Measurements from ENCODE around the gene RFX5.
"Not testable (repeated sequence)": the region's sequence is repeated elsewhere in the genome, so short reads cannot be mapped to it uniquely, and the experiment has no call there.

Gene RFX5

DNA sequence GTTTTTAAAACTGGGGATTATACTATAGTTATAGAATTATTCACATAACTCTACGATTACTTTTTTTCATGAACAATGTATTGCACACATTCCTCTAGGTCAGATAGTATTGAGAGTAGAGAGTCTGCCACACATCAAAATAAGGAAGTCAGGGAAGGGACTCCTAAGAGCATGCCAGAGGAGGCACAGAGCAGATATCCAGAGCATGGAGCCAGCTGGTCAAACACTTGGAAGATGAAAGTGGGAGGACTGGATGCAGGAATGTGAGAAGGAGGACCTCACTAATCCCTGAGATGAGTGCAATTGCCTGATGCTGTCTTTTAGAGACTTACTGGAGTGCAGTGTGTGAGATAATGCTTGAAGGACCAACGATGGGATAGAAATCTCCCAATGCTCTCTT lies 9.6 kb upstream of the RFX5 start:
- Histone ChIP-seq H2AK5ac (ENCODE audit: low read length, severe bottlenecking) (no peak overlapping the region), H3K4me2 (ENCODE audit: low read length, poor library complexity, severe bottlenecking) (no peak overlapping the region), H2BK5ac (ENCODE audit: low read depth, low read length, poor library complexity, severe bottlenecking) (no peak overlapping the region), H3K27ac (ENCODE audit: low read length, poor library complexity, severe bottlenecking) (no peak overlapping the region), H3K36me3 (ENCODE audit: control insufficient read depth in 1 of 2, insufficient read depth in 2 of 2, low read depth in 1 of 2, low read length in 2 of 2) (no peaks in the 10 kb centered on the region), H3K4me3 (ENCODE audit: insufficient read depth in 1 of 2, low read depth in 1 of 2, low read length in 2 of 2) (no peak overlapping the region), H3K18ac (ENCODE audit: low read depth in 1 of 2, low read length in 2 of 2) (no peak overlapping the region), H3K14ac (ENCODE audit: low read length in 2 of 2) (no peak overlapping the region), H4K91ac (ENCODE audit: low read length) (no peak overlapping the region), H3K9me3 (ENCODE audit: control insufficient read depth, low read length) (no peaks in the 10 kb centered on the region), H3K27me3 (ENCODE audit: control insufficient read depth in 1 of 2, insufficient read depth in 1 of 2, low read length in 2 of 2) (no peaks in the 10 kb centered on the region), H2AFZ (ENCODE audit: low read depth, low read length) (no peak overlapping the region), H4K8ac (ENCODE audit: low read length) (no peak overlapping the region), H2BK120ac (ENCODE audit: low read depth, low read length) (no peak overlapping the region), H3K9ac (ENCODE audit: low read length) (no peak overlapping the region), H3K4ac (ENCODE audit: low read depth in 1 of 2, low read length in 2 of 2) (no peak overlapping the region), H2BK12ac (ENCODE audit: low read length in 2 of 2) (no peak overlapping the region), H3K23ac (ENCODE audit: low read length in 2 of 2) (no peak overlapping the region), H3K79me1 (replicated peaks; ENCODE audit: low read length, poor library complexity, severe bottlenecking) (no peaks in the 10 kb centered on the region), H3K4me1 (ENCODE audit: control insufficient read depth, insufficient read depth, low read depth, low read length) (no peaks in the 10 kb centered on the region), H2BK15ac (ENCODE audit: low read depth, poor library complexity, severe bottlenecking) (no peak overlapping the region)
- no CpG with 5 or more reads among the region's 2 CpGs for WGBS
- no peak for DNase-seq

DNA sequence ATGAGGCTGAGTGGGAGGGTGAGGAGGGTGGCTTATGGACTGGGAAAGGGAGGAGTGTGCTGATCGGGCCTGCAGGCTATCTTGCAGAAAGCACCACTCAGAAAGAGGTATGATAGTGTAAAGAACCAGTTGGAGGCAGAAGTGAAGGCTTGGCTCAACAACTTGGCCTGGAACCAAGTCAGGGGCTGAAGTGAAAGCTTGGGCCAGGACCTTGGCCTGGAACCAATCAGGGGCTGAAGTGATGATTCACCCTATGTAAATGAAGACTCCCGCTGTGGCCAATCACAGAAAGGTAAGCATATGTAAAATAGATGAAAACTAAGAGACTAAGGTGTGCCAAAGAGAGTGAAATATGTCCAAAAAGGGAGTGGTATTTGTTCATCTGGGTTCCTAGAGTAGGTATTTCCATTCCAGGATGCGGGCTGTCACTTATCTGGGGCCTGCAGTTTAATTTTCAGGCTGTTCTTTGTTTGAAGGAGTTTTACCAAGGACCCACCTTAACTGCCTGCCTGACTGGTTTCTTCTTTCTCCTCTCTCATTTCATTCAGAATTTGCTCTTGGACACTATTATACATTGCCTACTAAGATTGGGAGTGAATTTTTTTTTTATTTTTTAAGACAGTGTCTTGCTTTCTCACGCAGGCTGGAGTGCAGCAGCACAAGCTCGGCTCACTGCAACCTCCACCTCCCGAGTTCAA lies 5.1 kb upstream of the RFX5 start:
- H3K79me1 ChIP-seq (replicated peaks; ENCODE audit: low read length, poor library complexity, severe bottlenecking), result no peaks in the 10 kb centered on the region
- DNase-seq, result peak; percentile 47
- no peak overlapping the region for H2BK12ac ChIP-seq (ENCODE audit: low read length in 2 of 2)
- no peaks in the 10 kb centered on the region for H3K9me3 ChIP-seq (ENCODE audit: control insufficient read depth, low read length)
- 91% methylated on average over 6 of the region's 6 CpGs for WGBS
- no peak overlapping the region for H3K4ac ChIP-seq (ENCODE audit: low read depth in 1 of 2, low read length in 2 of 2)
- no peak overlapping the region for H2AK5ac ChIP-seq (ENCODE audit: low read length, severe bottlenecking)
- H3K27me3 ChIP-seq (ENCODE audit: control insufficient read depth in 1 of 2, insufficient read depth in 1 of 2, low read length in 2 of 2), result no peaks in the 10 kb centered on the region
- no peak overlapping the region for H3K4me2 ChIP-seq (ENCODE audit: low read length, poor library complexity, severe bottlenecking)
- no peak overlapping the region for H4K8ac ChIP-seq (ENCODE audit: low read length)
- H2BK15ac ChIP-seq (ENCODE audit: low read depth, poor library complexity, severe bottlenecking), result no peak overlapping the region
- no peak overlapping the region for H3K23ac ChIP-seq (ENCODE audit: low read length in 2 of 2)
- H2BK120ac ChIP-seq (ENCODE audit: low read depth, low read length), result no peak overlapping the region
- no peaks in the 10 kb centered on the region for H3K36me3 ChIP-seq (ENCODE audit: control insufficient read depth in 1 of 2, insufficient read depth in 2 of 2, low read depth in 1 of 2, low read length in 2 of 2)
- H3K9ac ChIP-seq (ENCODE audit: low read length), result no peak overlapping the region
- no peak overlapping the region for H4K91ac ChIP-seq (ENCODE audit: low read length)
- no peaks in the 10 kb centered on the region for H3K4me1 ChIP-seq (ENCODE audit: control insufficient read depth, insufficient read depth, low read depth, low read length)
- H3K4me3 ChIP-seq (ENCODE audit: insufficient read depth in 1 of 2, low read depth in 1 of 2, low read length in 2 of 2), result no peak overlapping the region
- H2AFZ ChIP-seq (ENCODE audit: low read depth, low read length), result no peak overlapping the region
- no peak overlapping the region for H3K27ac ChIP-seq (ENCODE audit: low read length, poor library complexity, severe bottlenecking)
- H3K14ac ChIP-seq (ENCODE audit: low read length in 2 of 2), result no peak overlapping the region
- no peak overlapping the region for H3K18ac ChIP-seq (ENCODE audit: low read depth in 1 of 2, low read length in 2 of 2)
- no peak overlapping the region for H2BK5ac ChIP-seq (ENCODE audit: low read depth, low read length, poor library complexity, severe bottlenecking)

DNA sequence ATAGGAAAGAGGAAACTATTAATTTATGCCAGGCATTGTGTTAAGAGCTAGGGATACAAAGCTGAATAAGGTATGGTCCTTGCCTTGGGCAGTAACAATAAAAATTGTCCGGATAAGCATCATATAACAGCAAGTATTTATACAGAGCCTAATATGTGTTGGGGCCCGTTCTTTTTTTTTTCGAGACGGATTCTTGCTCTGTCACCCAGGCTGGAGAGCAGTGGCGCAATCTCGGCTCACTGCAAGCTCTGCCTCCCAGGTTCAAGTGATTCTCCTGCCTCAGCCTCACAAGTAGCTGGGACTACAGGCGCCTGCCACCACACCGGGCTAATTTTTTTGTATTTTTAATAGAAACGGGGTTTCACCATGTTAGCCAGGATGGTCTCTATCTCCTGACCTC lies 3.3 kb upstream of the RFX5 start:
- H4K91ac ChIP-seq (ENCODE audit: low read length); H3K18ac ChIP-seq (ENCODE audit: low read depth in 1 of 2, low read length in 2 of 2); H2BK120ac ChIP-seq (ENCODE audit: low read depth, low read length); H3K4me2 ChIP-seq (ENCODE audit: low read length, poor library complexity, severe bottlenecking); H3K23ac ChIP-seq (ENCODE audit: low read length in 2 of 2); H2AFZ ChIP-seq (ENCODE audit: low read depth, low read length); H2BK5ac ChIP-seq (ENCODE audit: low read depth, low read length, poor library complexity, severe bottlenecking); H3K27me3 ChIP-seq (ENCODE audit: control insufficient read depth in 1 of 2, insufficient read depth in 1 of 2, low read length in 2 of 2); H3K4me3 ChIP-seq (ENCODE audit: insufficient read depth in 1 of 2, low read depth in 1 of 2, low read length in 2 of 2); H2BK15ac ChIP-seq (ENCODE audit: low read depth, poor library complexity, severe bottlenecking); H3K4me1 ChIP-seq (ENCODE audit: control insufficient read depth, insufficient read depth, low read depth, low read length); H3K27ac ChIP-seq (ENCODE audit: low read length, poor library complexity, severe bottlenecking); H3K9me3 ChIP-seq (ENCODE audit: control insufficient read depth, low read length); DNase-seq; H3K9ac ChIP-seq (ENCODE audit: low read length); H3K14ac ChIP-seq (ENCODE audit: low read length in 2 of 2); H2BK12ac ChIP-seq (ENCODE audit: low read length in 2 of 2); H2AK5ac ChIP-seq (ENCODE audit: low read length, severe bottlenecking); H3K4ac ChIP-seq (ENCODE audit: low read depth in 1 of 2, low read length in 2 of 2); H4K8ac ChIP-seq (ENCODE audit: low read length); H3K36me3 ChIP-seq (ENCODE audit: control insufficient read depth in 1 of 2, insufficient read depth in 2 of 2, low read depth in 1 of 2, low read length in 2 of 2): not testable (repeated sequence)
- 96% methylated on average over 9 of the region's 9 CpGs for WGBS
- H3K79me1 ChIP-seq (replicated peaks; ENCODE audit: low read length, poor library complexity, severe bottlenecking), result peaks cover 11% of the 10 kb centered on the region

DNA sequence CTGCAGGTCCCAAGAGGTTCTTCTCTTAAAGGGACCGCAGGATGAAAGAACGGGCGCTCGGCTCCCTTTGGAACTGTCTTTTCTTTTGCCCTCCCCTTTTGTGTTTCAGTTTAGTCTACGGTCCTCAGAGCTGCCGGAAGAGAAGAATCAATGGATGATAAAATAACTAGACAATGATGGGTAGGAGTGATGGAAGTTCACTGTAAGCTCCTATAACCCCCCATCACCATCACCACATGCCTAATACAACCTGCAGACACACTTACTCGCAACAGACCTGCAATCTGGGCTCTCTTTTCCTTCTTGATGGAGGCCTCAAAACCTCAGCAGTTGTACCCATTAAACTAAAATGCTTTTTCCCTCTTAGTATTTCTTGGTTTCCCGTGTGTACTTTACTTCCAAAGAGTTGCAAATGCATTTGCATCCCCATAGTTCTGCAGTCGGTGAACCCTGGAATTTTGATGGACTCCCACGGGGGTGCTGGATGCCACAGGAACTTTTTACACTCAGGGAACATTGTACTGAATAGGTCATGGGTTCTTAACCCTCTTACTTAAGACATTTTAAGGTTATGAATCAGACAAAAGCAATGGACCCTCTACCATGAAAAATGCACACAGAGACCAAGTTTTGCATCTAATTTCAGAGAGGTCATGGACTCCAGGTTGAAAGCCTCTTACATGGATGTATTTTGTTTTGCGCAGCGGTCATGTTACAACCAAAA lies 633 bp upstream of the RFX5 start:
- Histone ChIP-seq H3K4me2 (ENCODE audit: low read length, poor library complexity, severe bottlenecking) (peak overlapping the region; percentile 72), H3K4ac (ENCODE audit: low read depth in 1 of 2, low read length in 2 of 2) (peak overlapping the region in 1 of 2 experiments; percentile 17), H2BK12ac (ENCODE audit: low read length in 2 of 2) (peak overlapping the region; percentile 8 to 72), H3K27me3 (ENCODE audit: control insufficient read depth in 1 of 2, insufficient read depth in 1 of 2, low read length in 2 of 2) (no peaks in the 10 kb centered on the region), H3K79me1 (replicated peaks; ENCODE audit: low read length, poor library complexity, severe bottlenecking) (peaks cover 19% of the 10 kb centered on the region), H3K23ac (ENCODE audit: low read length in 2 of 2) (no peak overlapping the region), H2BK5ac (ENCODE audit: low read depth, low read length, poor library complexity, severe bottlenecking) (no peak overlapping the region), H3K27ac (ENCODE audit: low read length, poor library complexity, severe bottlenecking) (peak overlapping the region; percentile 79), H3K9me3 (ENCODE audit: control insufficient read depth, low read length) (no peaks in the 10 kb centered on the region), H3K14ac (ENCODE audit: low read length in 2 of 2) (no peak overlapping the region), H3K36me3 (ENCODE audit: control insufficient read depth in 1 of 2, insufficient read depth in 2 of 2, low read depth in 1 of 2, low read length in 2 of 2) (peaks cover 23 to 31% of the 10 kb centered on the region in 2 experiments), H2AK5ac (ENCODE audit: low read length, severe bottlenecking) (no peak overlapping the region), H3K18ac (ENCODE audit: low read depth in 1 of 2, low read length in 2 of 2) (peak overlapping the region in 1 of 2 experiments; percentile 64), H2AFZ (ENCODE audit: low read depth, low read length) (no peak overlapping the region), H2BK15ac (ENCODE audit: low read depth, poor library complexity, severe bottlenecking) (peak overlapping the region; percentile 41), H4K91ac (ENCODE audit: low read length) (no peak overlapping the region), H2BK120ac (ENCODE audit: low read depth, low read length) (no peak overlapping the region), H3K4me1 (ENCODE audit: control insufficient read depth, insufficient read depth, low read depth, low read length) (peaks cover 8% of the 10 kb centered on the region), H3K4me3 (ENCODE audit: insufficient read depth in 1 of 2, low read depth in 1 of 2, low read length in 2 of 2) (peak overlapping the region in 1 of 2 experiments; percentile 92), H4K8ac (ENCODE audit: low read length) (peak overlapping the region; percentile 66), H3K9ac (ENCODE audit: low read length) (peak overlapping the region; percentile 95)
- 36% methylated on average over 9 of the region's 12 CpGs for WGBS
- DNase-seq, result peak; percentile 42

Measured in mesenchymal stem cell (in vitro differentiated cells and primary cell).